GM19043 (cell line): Measurements from ENCODE around the gene SEC14L3.

ENCODE experiments used
- ATAC-seq: cut with Tn5 transposase; IDR thresholded peaks from one replicate; pipeline ENCODE4 v1.9.1; 2021; ENCODE audit warnings: low read depth; ENCODE audit not compliant: unreplicated experiment

SEC14L3 gene

DNA sequence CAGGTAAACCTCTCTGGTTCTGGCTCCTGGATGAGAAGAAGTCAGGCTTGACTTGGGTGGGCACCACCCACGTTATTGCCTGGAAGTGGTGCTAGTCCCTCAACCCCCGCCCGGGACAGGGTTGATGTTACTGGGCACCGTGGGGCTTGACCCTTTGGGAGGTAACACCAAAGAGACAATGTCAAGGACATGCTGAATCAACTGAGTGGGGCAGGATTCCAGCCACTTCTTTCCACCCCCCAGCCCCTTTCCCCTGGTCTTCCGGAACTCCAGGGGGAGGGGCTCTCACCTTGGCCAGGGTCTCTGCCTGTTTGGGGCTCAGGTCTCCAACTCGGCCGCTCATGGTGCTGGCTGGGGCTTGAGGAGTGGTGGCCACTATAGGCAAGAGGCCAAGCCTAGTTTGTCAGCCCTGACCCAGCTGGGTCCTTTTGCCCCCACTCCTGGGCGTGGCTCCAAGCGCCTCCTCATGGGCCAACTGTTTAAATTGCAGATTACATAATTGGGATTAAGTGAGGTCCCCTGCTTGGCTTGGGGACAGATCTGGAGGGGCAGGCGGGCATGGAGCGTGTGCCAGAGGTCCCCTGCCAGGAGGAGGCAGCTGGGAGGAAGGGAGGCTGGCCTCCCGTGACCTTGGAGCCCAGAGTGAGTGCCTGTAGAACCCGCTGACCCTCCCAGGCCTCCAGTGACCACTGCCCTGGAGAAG is at the start of gene SEC14L3:
TSS of gene SEC14L3 (minus strand) at position 402 of the 703 bp plus-strand sequence. CDS start at position 343, 59 bp downstream.
- no peak for ATAC-seq

DNA sequence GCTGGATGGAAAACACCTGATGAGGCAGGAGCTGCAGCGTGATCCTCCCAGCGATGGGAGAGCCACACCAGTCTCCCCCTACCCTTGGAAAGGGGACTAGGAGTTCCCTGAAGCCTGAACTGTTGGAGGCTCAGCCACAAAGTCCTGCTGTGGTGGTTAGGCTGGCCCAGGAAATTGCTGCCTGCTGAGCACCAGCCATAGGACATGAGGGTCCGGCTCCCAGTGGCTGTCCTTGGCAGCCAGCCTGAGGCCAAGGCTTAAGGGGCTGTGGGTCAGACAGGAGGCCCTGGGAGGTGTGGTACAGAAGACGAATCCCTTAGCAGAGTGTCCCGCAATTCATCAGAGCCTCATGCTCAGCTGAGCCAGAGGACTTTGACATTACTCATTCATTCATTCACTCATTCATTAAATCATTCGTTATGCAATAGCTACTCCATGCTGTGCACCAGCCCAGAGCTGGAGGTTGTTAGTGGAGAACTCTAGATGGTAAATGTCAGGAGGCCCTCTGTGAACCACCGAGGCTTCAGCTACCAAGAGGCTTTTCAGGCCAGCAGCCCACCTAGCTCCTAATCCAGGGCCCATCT is 48.1 kb upstream of the SEC14L3 start:
- no peak for ATAC-seq

DNA sequence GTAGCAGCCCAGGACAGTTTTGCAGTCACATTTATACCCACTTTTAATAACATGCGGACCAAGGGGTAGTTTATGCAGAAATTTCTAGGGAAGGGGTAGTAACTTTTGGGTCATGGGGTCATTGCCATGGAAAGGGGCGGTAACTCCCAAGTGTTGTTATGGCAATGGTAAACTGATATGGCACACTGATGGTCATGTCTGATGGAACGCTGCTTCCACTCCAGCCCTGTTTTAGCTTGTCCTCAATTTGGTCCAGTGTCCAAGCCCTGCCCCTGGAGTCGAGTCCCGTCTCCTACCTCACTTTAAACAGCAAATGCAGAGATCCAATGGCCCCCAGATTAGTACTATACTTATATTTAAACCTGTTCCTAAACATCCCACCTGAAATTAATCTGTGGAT is 44.9 kb upstream of the SEC14L3 start:
- no peak for ATAC-seq

DNA sequence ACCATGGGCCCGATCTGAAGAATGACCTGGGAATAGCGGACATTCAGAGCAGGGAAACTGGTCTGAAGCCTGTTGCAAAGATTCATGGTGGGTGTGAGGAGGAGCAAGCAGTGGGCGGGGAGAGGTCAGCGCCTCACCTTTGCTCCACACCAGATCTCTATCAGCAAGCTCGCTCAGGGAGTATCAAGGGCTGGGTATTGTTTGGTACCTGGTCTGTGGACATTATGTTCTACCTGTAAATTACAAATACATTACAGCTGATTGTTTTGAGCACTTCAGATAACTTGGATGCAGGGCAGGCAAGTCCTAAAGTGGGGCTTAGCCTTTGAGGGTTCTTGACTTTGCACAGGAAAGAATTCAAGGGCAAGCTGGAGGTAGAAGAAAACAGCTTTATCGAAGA is 44.5 kb upstream of the SEC14L3 start:
- no peak for ATAC-seq

DNA sequence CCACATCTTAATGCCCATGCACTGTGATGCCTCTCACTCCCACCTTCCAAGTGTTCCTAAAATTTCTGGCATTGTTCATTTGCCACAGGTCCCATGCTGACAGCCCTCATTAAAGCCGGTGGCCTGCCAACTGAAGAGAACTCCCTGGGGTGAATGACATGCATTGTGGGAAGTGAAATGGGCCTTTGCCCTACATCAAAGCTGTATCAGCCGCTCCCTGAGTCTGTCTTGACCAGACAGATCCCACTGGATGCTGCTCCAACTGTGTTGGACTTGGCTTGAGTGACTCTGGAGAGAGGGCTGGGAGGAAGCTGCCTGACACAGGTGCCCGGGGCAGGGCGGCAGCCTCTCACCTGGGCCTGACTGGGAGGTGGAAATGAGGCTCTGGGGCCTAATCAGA is 42.4 kb upstream of the SEC14L3 start:
- no peak for ATAC-seq

DNA sequence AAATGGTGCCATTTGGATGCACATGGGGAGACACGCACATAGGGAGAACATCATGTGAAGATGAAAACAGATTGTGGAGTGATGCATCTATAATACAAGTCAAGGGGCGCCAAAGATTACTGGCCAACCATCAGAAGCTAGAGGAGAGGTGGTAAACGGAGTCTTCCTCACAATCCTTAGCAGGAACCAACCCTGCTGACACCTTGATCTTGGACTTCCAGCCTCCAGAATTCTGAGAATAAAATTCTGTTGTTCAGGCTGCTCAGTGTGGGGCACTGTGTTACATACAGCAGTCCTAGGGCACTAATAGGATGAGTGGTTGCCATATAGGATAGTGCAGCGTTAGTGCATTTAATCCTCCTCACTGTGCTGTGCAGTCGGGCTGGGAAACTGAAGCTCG is 41.6 kb upstream of the SEC14L3 start:
- ATAC-seq = no peak

DNA sequence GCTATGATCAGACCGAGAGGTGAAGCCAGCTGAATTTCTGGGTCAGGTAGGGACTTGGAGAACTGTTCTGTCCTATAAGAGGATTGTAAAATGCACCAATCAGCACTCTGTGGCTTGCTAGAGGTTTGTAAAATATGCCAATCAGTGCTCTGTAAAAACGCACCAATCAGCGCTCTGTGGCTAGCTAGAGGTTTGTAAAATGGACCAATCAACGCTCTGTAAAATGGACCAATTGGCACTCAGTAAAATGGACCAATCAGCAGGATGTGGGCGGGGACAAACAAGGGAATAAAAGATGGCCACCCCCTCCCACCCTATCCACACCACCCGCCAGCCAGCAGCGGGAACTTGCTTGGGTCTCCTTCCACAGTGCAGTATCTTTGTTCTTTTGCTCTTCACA is 40.1 kb upstream of the SEC14L3 start:
- no peak for ATAC-seq

DNA sequence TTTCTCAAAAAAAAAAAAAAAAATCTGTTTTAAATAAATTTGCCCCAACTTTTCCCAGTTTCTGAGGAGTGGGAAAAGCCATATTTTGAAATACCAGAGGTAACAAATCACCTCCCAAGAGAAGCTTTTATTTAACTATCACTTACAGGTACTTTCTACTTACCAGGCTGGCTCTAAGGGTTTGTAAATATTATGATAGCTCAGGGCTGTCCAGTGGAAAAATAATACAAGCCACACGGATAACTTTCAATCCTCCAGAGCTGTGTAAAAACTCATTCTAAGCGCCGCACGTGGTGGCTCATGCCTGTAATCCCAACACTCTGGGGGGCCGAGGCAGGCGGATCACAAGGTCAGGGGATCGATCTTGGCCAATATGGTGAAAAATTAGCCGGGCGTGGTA is 39.3 kb upstream of the SEC14L3 start:
- no peak for ATAC-seq

DNA sequence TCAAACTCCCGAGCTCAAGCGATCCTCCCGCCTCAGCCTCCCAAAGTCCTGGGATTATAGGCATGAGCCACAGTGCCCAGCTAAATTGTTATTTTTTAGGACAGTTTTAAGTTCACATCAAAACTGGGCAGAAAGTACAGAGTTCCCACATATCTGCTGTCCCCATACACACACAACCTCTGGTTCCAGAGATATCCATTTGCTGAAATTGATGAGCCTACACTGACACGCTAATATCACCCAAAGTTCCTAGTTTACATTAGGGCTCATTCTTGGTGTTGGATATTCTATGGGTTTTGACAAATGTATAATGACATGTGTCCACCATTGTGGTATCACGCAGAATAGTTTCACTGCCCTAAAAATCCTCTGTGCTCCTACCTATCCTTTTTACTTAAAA is 36.4 kb upstream of the SEC14L3 start:
- no peak for ATAC-seq

DNA sequence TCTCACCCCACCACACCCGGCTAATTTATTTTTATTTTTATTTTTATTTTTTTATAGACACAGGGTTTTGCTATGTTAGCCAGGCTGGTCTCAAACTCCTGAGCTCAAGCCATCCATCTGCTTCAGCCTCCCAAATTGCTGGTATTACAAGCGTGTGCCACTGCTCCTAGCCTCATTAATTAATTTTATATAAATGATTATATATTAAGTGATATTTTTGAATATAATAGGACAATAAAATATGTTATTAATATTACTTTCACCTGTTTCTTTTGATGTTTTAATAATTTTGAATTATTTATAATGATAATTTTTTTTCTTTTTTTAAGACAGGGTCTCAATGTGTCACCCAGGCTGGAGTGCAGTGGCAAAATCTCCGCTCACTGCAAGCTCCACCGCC is 35.9 kb upstream of the SEC14L3 start:
- no peak for ATAC-seq

DNA sequence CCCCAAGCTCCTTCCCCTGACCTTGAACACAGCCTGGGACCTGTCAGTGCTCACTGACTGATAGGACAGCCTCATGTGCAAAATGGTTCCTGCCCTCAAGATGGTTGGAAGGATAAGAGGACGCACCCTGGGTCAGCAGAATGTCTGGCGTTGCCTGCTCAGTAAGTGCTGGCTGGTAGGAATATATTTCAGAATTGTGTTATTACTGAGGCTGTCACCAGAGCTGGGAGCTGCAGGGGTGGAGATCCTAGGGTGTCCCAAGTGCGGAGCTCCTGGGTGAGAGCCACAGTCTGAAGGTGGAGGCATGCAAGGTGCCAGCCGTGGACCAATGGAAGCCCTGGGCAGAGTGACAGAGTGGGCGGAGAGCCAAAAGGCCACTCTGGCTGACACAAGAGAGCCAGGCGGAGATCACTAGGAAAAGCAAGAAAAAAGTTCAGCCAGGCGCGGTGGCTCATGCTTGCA is 34.7 kb upstream of the SEC14L3 start:
- ATAC-seq = no peak

DNA sequence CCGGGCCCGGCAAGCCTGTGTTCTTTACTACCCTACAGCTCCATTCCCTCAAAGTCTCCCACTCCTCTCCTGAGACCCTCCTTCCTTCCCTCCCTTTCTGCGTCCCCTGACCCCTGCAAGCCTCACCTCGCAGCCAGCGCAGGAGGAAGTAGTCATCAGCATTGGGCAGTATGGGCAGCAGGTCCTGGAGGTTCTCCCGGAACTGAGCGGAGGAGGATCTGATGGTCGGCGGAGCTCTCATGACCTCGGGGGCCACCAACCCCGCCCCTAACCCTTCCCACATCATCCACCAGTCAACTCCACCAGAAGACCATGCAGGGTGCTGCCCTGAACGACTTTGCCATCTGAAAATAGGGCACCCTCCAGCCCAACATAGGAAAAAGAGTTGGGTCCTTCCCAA is 31.7 kb upstream of the SEC14L3 start:
- ATAC-seq = no peak

DNA sequence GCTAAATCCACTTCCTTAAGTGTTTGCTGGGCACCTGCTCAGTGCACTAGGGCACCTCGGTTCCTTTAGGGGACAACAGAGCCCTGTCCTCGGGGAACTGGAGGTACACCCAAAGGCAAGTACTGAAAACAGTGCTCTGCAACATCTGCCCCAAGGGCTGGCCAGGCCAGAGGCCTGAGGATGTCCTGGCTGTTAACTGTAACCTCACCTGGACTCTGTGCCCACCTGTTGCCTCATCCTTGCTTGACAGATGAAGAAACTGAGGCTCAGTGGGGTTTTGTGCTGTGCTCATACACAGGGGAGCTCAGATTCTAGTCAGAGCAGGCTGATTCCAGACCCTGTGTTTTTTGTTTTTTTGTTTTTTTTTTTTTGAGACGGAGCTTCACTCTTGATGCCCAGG is 31.1 kb upstream of the SEC14L3 start:
- no peak for ATAC-seq

DNA sequence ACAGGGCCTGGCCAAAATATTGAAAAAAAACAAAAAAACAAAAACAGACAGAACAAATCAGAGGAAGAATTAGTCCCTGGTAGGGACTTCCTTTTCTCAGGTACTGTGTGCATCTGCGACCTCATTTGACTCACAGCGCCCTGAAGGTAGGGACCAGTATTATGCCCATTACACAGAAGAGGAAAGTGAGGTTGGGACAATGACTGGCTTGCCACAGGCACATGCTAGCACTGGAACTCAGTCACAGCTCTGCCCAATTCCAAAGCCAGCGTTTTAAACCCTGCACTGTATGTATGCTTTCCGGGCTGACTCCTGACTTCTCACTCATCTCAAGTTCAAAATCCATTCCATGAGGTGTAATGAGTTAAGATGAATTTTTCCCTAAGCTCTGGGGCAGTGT is 30.3 kb upstream of the SEC14L3 start:
- ATAC-seq = no peak

DNA sequence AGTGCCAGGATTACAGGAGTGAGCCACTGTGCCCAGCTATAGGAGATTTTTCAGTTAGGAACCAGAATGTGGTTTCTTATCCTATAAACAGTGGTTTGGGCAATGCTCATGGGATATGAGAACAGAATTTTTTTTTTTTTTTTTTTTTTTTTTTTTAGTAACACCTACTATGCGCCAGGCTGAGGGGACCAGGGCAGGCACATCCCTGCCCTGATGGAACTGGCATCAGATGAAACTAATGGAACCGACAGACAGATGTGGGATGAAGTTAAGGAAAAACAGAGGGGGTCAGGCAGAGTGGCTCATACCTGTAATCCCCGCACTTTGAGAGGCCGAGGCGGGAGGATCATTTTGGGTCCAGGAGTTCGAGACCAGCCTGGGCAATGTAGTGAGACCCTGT is 28.8 kb upstream of the SEC14L3 start:
- no peak for ATAC-seq

DNA sequence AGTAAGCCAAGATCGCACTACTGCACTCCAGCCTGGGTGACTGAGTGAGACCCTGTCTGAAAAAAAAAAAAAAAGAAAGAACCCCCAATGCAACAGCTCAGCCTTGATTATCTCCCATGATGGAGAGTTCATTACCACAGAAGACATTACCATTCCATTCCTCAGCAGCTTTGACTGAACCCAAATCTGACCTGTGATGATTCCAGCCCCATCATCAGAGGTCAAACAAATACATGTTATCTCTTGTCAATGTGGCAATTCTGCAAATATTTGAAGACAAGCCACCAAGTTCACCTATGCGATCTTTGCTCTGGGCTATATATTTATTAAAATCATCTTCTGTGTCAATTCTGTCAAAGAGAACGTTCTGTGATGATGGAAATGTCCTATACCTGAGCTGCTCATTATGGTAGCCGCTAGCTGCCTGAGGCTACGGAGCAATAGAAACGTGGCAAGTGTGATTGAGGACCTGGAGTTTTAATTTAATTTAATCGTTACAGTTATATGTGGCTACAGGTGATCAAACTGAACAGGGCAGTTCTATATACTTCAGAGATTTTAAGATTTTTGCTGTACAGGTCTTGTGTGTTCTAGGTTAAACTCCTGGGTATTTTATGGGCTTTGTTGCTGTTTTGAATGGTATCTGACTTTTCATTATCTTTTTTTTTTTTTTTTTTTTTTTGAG is 25.8 kb upstream of the SEC14L3 start:
- ATAC-seq = no peak

DNA sequence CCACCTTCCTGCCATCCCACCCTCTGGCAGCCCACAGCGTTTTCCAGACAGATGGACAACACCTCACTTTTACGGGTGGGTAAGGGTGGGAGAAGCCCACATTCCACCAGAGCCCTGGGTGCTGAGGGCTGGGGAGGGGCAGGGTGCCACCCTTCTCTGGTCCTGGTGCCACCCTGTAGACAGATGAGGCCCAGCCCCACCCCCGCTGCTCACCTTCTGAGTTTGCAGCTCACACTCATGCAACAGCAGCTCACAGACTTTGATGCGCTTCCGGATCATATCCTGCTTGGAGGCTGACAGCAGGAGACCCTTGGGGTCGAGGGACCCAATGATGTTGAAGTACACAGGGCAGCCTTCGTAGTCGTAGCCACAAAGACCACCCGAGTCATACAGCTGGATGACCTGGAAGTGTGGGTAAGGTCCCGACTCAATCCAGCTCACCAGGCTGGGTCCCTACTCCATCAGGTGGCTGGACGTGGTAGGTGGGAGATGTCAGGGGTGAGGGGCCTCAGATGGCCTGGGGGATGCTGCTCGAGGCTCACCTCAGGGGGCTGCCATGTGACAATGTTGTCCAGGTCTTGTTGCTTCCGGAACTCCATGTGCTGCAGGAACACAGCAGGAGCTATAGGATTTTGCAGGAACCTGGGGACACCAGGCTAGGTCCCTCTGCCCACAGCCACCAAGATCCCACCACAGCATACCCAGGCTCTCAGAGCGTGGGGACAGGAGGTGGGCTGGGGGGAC is 23.4 kb upstream of the SEC14L3 start:
- ATAC-seq = no peak

DNA sequence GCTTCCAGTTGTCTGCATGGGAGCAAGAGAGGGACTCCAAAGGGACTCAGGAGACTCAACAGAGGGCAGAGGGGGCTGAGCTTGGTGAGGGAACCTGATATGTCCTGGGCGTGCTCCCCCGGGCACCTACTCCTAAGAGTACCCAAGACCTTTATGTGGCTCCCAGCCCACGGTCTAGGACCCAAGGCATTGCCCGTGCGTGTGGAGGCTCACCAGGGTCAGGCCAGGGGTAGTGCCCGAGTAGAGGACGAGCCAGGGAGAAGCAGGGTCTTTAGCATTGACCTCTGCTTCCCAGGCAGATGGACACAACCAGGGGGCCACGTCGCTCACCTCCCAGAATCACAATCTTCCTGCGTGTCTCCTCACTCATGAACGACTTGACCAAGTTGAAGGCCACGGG is 20.3 kb upstream of the SEC14L3 start:
- no peak for ATAC-seq

DNA sequence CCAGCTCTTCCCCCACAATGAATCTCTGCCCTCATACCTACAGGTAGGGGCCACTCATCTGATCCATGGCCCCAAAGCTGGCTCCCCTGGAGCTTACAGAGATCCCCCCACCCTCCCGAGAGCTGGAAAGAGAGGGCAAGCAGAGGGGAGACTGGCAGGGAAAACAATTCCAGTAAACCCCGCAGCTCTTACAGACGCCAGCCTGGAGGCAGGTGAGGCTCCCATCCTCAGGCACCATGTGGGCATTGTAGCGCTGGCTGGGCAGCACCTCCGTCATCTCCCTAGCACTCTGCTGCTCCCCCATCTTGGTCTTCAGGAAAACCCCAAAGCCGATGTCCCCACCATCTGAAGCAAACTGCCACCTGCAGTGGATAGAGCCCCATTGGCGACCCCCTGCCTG is 19.6 kb upstream of the SEC14L3 start:
- no peak for ATAC-seq

DNA sequence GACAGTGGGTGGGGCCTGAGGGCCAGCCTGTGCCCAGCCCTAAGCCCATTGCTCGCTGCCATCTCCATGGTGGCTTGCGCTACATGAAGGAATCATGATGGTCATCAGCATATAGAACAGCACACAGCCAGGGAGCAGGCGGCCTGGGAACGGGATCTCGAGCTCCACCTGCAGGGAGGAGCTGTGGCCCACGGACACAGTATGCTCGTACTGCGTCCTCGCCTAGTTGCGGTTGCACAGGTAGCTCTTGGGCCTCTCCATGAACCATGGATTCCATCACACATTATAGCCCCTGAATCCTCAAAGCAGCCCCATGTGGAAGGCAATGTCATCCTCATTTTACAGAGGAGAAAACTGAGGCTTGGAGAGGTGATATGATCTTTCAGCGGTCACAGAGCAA is 18.6 kb upstream of the SEC14L3 start:
- ATAC-seq = no peak

DNA sequence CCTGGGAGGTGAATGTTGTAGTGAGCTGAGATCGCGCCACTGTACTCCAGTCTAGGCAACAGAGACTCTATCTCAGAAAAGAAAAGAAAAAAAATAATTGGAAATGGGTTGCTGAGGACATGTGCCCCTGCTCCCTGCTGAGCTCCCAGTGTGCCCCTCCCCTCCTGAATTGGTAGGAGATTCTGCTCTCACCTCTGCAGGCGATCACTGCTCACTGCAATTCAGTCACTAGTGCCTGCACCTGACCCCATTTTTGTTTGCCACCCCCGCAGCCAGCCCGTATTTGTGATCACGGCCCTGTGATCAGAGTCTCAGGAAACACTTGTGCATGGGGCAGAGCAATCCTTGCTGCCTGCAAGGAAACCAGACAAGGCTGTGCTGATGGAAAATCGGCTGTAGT is 16.3 kb upstream of the SEC14L3 start:
- ATAC-seq = no peak
